NOMO-1 treated with dmso at 0.1 percent for 144 hours (cell line): Measurements from ENCODE around the gene SMAP1.
"Not testable (repeated sequence)": the region's sequence is repeated elsewhere in the genome, so short reads cannot be mapped to it uniquely, and the experiment has no call there.

ENCODE experiments used
- DNase-seq: peaks from one replicate; lab custom pipeline; 2025; ENCODE audit not compliant: unreplicated experiment; lab: John Stamatoyannopoulos, UW

Gene SMAP1

DNA sequence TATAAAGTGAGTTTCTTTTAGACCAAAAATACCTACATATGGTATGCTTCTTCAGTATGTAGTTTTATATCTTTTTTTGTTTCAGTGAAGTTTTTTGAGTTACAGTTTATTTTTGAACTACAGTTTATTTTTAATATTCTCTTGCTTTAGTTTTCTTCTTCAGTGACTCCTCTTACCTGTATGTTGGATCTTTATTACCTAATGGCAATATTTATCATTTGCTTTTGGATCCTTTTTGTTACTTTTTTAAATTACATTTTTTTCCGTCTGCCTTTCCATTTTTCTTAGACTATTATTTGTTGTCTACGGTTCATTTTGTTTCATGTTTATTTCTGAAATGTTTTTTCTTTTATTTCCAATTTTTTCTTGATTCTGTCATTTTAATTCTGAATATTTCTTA lies 71.9 kb downstream of the SMAP1 start:
- no peak for DNase-seq

DNA sequence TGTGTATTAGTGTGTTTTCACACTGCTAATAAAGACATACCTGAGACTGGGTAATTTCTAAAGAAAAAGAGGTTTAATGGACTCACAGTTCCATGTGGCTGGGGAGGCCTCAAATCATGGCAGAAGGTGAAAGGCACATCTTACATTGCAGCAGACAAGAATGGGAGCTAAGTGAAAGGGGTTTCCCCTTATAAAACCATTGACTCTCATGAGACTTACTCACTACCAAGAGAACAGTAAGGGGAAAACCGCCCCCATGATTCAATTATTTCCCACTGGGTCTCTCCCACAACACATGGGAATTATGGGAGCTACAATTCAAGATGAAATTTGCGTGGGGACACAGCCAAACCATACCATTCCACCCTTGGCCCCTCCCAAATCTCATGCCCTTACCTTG lies 73.1 kb downstream of the SMAP1 start:
- DNase-seq, result not testable (repeated sequence)

DNA sequence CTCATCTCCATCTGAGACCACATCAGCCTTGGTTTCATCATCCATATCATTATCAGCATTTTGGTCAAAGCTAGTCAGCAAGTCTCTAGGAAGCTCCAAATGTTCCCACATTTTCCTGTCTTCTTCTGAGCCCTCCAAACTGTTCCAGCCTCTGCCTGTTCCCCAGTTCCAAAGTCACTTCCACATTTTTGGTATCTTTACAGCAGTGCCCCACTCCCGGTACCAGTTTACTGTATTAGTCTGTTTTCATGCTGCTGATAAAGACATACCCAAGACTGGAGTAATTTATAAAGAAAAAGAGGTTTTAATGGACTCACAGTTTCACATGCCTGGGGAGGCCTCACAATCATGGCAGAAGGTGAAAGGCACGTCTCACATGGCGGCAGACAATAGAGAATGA lies 74.8 kb downstream of the SMAP1 start:
- DNase-seq, result not testable (repeated sequence)

DNA sequence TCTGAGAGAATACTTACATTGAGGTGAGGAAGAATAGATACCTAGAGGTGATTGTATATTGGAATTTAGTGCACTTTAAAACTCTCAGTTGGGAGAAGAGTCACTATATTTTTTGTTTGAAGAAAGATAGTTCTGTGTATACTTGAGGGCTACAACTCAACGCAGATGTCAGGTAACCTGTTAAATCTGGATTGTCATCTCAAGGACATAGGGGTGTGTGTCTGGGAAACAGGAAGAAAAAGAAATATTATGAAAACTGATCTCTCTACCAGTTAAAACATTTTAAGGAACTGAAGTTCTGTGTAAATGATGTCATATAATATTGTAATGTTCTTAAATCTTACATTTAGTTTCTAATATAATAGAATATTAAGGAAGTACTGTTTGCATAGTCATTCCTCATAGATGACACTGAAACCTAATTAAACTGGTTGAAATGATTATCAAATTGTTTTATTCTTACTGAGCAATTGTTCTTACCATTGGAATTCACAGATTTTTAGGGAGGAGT lies 86.2 kb downstream of the SMAP1 start:
- DNase-seq, result no peak

DNA sequence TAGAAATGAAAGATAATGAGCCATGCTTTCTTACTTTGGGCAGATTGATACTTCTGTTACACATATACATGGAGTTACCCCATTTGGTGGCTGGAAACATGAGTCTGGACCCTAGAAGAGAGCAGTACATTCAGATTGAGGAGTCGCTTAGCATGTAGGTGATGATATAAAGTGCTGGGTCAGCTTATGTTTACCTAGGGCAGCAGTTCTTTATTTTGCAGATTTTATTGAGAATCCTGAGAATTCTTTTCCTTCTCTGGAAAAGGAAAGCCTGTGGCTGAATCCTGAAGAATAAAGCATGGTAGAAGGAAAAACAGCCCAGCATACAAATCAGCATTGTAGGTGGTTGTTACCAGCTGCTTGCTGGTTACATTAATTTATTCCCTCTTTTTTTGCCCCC lies 91.2 kb downstream of the SMAP1 start:
- DNase-seq, result no peak

DNA sequence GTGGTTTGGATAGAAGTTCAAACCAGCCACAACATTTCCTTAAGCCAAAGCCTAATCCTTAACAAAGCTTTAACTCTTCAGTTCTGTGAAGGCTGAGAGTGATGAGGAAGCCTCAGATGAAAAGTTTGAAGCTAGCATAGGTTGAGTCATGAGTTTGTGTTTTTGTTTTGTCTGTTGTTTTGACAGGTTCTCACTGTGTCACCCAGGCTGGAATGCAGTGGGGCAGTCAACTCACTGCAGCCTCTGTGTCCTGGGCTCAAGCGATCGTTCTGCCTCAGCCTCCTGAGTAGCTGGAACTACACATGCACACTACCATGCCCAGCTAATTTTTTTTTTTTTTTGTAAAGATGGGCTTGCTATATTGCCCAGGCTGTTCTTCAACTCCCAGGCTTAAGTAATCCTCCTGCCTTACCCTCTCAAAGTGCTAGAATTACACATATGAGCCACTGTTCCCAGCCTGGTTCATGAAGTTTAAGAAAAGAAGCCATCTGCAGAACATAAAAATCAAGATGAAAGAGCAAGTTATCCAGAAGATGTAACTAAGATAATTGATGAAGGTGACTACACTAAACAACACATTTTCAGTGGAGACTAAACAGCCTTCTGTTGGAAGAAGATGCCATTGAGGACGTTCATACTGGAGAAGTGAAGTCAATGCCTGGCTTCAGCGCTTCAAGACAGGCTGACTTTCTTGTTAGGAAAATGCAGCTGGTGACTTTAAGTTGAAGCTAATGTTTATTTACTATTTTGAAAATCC lies 96.2 kb downstream of the SMAP1 start:
- DNase-seq, result no peak

DNA sequence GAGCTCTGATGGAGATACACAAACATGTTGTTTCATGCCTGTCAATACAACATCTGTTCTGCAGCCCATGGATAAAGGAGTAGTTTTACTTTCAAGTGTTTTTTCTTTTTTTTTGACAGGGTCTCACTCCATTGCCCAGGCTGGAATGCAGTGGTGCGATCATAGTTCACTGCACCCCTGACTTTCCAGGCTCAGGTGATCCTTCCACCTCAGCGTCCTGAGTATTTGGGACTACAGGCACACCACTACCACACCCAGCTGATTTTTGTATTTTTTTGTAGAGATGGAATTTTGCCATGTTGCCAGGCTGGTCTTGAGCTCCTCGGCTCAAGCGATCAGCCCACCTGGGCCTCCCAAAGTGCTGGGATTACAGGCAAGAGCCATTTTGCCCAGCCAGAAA lies 97.0 kb downstream of the SMAP1 start:
- DNase-seq, result no peak

DNA sequence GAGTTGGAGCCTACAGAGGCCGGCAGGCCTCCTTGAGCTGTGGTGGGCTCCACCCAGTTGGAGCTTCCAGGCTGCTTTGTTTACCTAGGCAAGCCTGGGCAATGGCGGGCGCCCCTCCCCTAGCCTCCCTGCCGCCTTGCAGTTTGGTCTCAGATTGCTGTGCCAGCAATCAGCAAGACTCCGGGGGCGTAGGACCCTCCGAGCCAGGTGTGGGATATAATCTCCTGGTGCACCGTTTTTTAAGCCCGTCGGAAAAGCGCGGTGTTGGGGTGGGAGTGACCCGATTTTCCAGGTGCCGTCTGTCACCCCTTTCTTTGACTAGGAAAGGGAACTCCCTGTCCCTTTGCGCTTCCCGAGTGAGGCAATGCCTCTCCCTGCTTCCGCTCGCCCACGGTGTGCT lies 103.7 kb downstream of the SMAP1 start:
- not testable (repeated sequence) for DNase-seq

DNA sequence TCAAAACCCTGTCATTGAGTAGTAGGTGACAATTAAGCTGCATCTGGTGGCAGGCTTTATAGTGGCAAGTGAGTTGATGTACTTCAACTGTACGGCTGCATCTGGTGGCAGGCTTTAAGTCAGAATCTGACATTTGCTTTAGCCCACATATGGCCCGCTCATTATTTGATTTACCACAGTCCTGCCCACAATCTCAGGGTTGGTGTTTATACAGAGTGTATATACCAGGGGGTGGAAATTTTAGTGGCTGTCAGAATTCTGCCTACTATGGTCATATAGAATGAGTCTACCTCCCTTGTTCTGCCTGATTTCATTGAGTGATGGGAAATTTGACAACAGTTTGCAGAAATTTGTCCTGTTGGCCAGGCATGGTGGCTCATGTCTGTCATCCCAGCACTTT lies 112.3 kb downstream of the SMAP1 start:
- no peak for DNase-seq

DNA sequence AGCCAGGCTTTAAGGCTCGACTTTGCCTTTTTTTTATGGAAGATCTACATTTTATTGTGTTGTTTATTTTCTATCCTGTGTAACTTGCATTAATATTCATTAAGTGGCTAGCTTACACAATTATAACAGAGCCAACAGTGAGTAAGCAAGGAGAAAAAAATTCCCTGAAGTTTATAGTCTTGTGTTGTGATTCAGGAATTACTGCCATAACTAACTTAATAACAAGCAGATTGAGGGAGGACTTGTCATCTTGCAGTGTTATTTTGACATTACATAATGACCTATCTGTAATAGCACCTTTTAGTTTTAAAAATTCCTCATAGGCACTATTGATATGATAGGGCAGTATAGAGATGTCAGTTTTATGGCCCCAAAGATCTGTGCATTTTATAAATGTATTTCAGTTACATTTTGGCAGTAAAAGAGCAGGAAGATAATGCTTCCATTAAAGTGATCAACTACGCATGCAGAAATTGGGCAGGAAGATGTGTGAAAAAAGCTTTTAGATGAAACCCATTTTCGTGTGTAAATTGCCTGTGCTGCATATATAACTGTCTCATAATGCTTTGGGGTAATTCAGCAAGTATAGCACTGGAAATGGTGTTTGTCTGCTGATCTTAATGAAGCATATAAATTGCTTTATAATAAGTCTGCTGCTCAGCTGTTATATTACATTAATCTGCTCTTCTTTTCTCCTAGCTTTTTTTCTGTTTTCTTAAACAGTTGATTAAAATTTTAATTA lies 123.0 kb downstream of the SMAP1 start:
- DNase-seq, result no peak

DNA sequence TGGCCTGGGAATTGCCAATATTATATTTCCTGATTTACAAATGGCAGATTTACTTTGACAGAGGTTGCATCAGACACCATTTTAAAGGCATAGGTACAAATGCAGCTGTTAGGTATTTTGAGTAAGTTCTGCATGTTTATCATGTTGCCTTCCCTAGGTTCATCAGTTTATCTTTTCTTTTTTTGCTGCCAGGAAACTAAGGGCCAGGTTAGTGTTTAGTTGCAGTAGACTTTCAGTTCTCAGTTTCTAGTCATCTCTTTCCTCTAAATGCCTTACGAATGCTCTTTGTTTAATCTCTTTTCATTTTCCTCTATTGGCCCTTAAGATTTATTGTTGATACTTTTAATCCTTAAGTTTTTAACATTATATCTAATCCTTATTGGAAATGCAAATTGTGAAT lies 129.9 kb downstream of the SMAP1 start:
- no peak for DNase-seq

DNA sequence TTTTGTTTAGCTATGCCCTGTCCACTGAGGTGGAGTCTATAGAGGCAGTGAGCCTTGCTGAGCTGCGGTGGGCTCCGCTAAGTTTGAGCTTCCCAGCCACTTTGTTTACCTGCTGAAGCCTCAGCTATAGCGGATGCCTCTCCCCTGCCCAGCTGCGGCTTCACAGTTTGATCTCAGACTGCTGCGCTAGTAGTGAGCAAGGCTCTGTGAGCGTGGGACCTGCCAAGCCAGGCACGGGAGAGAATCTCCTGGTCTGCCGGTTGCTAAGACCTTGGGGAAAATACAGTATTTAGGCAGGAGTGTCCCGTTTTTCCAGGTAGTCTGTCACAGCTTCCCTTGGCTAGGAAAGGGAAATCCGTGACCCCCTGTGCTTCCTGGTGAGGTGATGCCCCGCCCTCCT lies 138.4 kb downstream of the SMAP1 start:
- no peak for DNase-seq

DNA sequence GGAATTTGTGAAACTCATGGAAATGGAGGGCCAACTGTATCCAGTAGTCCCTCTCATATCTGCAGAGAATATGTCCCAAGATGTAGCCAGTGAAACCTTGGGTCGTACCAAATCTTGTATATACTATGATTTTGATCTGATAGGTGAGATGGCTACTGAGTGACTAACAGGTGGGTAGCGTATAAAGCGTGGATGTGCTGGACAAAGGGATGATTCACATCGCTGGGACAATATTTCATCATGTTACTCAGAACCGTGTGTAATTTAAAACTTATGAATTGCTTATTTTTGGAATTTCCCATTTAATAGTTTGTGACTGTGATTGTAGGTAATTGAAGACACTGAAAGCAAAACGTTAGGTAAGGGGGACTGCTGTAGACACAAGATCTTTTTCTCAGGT lies 144.1 kb downstream of the SMAP1 start:
- no peak for DNase-seq

DNA sequence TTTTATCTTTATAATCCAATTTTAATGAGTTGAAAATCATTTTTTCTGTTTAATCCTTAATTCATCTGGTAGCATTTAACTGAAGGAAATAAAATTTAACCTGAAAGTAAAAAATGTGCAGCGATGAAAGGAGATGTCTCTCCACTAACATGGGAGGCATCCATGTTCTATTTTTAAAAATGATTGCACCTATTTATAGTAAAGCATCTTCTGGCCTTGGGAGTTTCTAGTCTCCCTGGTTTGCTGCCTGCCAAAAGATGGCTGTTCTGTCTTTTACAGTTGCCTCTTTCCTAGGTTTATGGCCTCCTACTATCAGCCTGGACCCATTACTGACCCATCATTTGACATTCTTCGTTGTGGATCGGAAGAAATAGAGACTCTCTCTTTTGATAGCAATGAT lies 146.2 kb downstream of the SMAP1 start:
- no peak for DNase-seq

DNA sequence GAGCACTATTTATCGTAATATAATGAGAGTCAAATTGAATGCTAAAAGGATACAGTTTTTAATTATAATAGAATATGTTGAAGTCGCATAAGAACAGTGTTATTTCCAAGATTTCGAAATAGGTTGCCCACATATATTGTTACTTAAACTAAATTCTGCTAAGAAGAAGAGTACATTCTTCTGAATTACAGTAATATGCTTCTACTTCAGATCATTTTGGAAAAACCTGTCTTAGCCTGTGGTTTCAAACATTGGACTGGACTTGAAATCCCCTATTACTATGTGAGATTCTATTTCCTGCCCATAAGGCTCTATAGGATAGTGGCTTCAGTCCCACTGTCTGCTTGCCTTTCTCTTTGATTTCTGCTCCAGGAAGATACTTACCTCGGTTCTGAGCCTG lies 152.0 kb downstream of the SMAP1 start:
- DNase-seq, result no peak

DNA sequence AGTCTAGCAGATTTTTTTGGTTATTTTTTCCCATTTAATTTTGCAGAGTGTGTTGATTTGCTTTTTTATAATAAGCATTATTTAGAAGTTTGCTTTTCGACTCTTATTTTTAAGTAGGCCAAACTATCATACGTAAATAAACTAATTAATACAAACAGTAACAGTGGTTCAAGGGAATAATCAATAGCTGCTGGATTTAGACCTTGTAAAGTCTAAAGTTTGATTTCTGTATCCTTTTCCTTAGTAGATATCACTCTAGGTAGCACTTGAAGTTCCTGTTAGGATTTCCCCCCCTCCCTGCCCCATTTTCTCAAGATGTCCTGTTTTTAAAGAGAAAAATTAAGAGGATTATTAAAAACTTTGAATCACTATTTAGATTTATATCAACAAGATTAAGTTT lies 153.1 kb downstream of the SMAP1 start:
- DNase-seq, result no peak

DNA sequence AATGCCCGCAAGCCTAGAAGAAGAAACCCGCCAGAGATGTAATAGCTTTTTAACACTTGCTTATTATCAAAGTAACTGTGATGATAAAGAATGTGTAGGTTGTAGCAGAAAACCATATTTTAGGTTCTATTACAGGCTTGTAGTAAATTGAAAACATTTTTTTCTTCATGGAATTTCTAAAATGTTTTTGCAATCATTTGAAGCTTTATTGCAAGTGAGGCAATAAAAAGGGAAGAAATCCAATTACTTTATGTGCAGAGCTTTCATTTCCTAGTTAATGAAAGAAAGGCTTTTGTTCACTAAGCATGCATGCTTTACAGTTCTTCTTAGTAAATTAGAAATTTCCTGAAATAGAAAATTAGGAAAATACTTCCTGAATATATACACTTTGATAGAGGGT lies 154.1 kb downstream of the SMAP1 start:
- DNase-seq, result no peak

DNA sequence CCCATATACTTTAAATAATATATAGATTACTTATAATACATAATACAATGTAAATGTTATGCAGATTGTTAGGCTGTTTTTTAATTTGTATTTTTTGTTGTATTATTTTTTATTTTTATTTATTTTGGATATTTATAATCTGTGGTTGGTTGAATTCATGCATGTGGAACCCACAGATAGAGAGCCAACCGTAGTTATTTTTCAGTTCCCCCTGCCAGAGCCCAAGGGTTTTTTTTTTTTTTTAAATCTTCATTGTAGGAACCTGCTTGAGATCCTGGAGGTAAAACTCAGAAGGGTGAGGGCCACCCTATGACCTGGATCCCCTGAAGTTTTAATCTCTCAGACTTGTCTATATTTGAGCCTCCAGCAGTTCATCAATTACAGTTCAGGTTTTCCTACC lies 156.0 kb downstream of the SMAP1 start:
- DNase-seq, result no peak

DNA sequence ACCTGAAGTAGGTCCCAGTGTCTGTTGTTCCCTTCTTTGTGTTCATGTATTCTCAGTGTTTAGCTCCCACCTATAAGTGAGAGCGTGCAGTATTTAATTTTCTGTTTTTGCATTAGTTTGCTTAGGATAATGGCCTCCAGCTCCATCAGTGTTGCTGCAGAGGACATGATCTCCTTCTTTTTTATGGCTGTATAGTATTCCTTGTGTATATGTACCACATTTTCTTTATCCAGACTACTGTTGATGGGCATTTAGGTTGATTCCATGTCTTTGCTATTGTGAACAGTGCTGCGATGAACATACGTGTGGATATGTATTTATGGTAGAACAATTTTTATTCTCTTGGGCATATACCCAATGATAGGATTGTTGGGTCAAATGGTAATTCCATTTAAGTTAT lies 163.7 kb downstream of the SMAP1 start:
- no peak for DNase-seq

DNA sequence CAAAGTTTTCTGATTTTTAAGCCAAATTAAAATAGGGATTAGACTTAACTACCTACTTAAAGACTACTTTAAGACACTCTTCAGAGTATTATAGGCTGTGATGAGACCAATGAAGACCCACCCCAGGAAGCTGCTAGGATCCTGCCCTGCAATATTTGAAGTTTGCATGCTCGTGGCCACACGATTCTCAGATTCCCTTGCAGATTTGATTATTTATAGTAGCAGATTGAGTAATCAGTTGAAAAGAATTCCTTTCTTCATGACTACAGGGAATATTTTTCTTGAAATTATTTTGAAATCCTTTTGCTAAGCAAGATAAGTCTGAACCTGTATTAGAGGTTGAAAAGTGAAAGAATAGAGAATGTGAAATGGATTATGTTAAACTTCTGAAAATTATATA lies 166.8 kb downstream of the SMAP1 start:
- DNase-seq, result no peak

DNA sequence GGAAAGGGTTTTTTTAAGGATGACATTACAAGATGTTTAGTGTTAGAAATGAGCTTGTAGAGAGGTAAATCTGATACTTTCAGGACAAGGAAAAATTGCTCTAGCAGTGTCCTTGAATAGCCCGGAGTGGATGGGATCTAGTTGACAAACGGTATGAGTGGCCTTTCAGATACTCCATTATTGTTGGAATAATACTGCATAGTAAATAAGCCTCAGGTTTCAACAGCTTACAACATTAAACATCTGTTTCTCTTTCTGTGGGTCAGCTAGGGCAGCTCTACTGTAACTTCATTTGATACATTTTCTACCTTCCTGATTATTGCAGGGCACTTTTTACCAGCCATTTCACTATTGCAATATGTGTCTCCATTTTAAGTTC lies 171.2 kb downstream of the SMAP1 start:
- no peak for DNase-seq
